ENCODE data around the gene LHFPL3. TPM values are rescaled to one million over a fixed set of nuclear protein-coding genes. Genes with fewer than 3 reads are reported as not detected.

Gene LHFPL3
- total and polyA plus RNA-seq, 2 of the 13 experiments (the other 11 are each of a cell fraction or from before 2014, with no cell fraction given), result not detected

DNA sequence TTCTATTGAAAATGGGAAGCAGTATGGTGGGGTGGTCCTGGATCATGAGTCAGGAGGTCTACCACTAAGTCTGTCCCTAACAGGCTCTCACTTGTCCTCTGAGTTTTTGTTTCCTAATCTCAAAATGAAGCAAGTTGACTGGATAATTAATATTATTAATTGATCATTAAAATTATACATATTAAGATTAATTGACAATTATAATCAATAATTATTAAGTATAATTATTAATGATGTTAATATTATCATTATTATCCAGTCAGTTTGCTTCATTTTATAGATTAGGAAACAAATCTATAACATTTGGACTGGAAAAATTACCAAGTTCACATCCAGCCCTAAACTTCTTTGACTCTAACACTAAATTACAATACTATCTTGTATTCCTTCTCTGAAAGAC is 511.4 kb downstream of the LHFPL3 start:
- Histone ChIP-seq H3K4me2 (ENCODE audit: low read depth, low read length) (no peak overlapping the region), H3K27ac (ENCODE audit: extremely low read length, insufficient read depth, low read length) (no peak overlapping the region), H4K20me1 (ENCODE audit: insufficient read depth, low read length) (no peaks in the 10 kb centered on the region), H3K4me3 (replicated peaks in 1 of 3; ENCODE audit: insufficient read depth in 1 of 3, low read depth in 2 of 3, low read length in 3 of 3) (no peak overlapping the region), H3K79me2 (ENCODE audit: insufficient read depth, low read length) (no peaks in the 10 kb centered on the region), H3K9ac (ENCODE audit: insufficient read depth, low read depth, low read length) (no peak overlapping the region), H3K27me3 (ENCODE audit: control insufficient read depth in 1 of 2, insufficient read depth in 2 of 2, low read length in 2 of 2) (peaks cover 0 to 8% of the 10 kb centered on the region in 2 experiments; a peak in 1 of 5 replicates), H3K9me3 (ENCODE audit: low read length) (no peaks in the 10 kb centered on the region), H3K36me3 (replicated peaks in 1 of 2; ENCODE audit: control insufficient read depth in 1 of 2, insufficient read depth in 2 of 2, low read length in 2 of 2) (no peaks in the 10 kb centered on the region), H2AFZ (ENCODE audit: low read length) (no peak overlapping the region), H3K4me1 (ENCODE audit: insufficient read depth, low read length) (no peaks in the 10 kb centered on the region)
- DNase-seq (ENCODE audit: low spot score) (no peak), FAIRE-seq (no peak), ATAC-seq (no peak)
- POLR2A ChIA-PET, result no interaction called here
- intact Hi-C loops (cut with micrococcal nuclease; ENCODE audit: unreplicated experiment), result no loop called here
- in situ Hi-C loops (cut with HindIII; ENCODE audit: extremely low pct_ligation_motif_present, low pct_unique_long_range_greater_than_20kb), result loop anchor here (10.0 to 25.0 kb wide), 2 partner anchors 503 to 605 kb away; partner anchors contain the start of gene LHFPL3
- TF ChIP-seq ZFP91 (CRISPR knock-in tag; IDR thresholded peaks at IDR 0.05; ENCODE audit: borderline replicate concordance) (no peak), AGO1 (IDR thresholded peaks at IDR 0.05; ENCODE audit: low read depth, low read length, poor library complexity, severe bottlenecking) (no peak), KDM5B (CRISPR knock-in tag; IDR thresholded peaks at IDR 0.05; ENCODE audit: borderline replicate concordance) (no peak), SP5 (CRISPR knock-in tag; IDR thresholded peaks at IDR 0.05; ENCODE audit: borderline replicate concordance, low read depth) (no peak), ZNF143 (CRISPR knock-in tag; IDR thresholded peaks at IDR 0.05) (no peak), RFXAP (CRISPR knock-in tag; IDR thresholded peaks at IDR 0.05; ENCODE audit: borderline replicate concordance) (no peak)
- TF ChIP-seq, protein P1, sequence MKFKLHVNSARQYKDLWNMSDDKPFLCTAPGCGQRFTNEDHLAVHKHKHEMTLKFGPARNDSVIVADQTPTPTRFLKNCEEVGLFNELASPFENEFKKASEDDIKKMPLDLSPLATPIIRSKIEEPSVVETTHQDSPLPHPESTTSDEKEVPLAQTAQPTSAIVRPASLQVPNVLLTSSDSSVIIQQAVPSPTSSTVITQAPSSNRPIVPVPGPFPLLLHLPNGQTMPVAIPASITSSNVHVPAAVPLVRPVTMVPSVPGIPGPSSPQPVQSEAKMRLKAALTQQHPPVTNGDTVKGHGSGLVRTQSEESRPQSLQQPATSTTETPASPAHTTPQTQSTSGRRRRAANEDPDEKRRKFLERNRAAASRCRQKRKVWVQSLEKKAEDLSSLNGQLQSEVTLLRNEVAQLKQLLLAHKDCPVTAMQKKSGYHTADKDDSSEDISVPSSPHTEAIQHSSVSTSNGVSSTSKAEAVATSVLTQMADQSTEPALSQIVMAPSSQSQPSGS (CRISPR knock-in tag; IDR thresholded peaks at IDR 0.05), result no peak
- TF ChIP-seq, protein P2, sequence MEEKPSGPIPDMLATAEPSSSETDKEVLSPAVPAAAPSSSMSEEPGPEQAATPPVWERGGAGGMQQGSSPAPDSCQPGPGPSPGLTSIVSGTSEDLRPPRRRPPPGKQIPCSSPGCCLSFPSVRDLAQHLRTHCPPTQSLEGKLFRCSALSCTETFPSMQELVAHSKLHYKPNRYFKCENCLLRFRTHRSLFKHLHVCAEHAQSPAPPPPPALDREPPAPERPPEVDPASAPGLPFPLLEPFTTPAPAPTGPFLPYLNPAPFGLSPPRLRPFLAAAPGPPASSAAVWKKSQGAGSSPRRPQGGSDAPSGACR (CRISPR knock-in tag; IDR thresholded peaks at IDR 0.05), result no peak
- CTCF ChIA-PET (ENCODE audit: low intra/inter-chr PET ratio, low total read pairs), result no interaction called here
- no TSS peak for BruUV-seq (replicated peaks)
